K562 (cell line): ENCODE measurements around the gene STRN3. TPM values are rescaled to one million over a fixed set of nuclear protein-coding genes. Genes with fewer than 3 reads are reported as not detected.

Experiments
- ATAC-seq: fragments of 200-7000 bp; cut with Tn5 transposase; 3 replicates; pipeline ENCODE4 v1.9.1; 2020; ENCODE audit warnings: moderate library complexity
- BruUV-seq: library from RNA; stranded (reverse); fragments of 400-500 nt; replicated peaks from 2 replicates; lab custom pipeline; 2021; lab: Mats Ljungman, UMichigan
- CTCF ChIA-PET: fragments of 300-600 bp; formaldehyde crosslinking; extraction: SDS; loops from one replicate; lab custom pipeline; 2021; ENCODE audit warnings: low intra/inter-chr PET ratio; lab: Yijun Ruan, JAX
- POLR2A ChIA-PET: fragments of 300-600, 350-650 bp; sonication (Branson Sonifier 250); formaldehyde crosslinking; extraction: SDS; loops from one replicate; lab custom pipeline; 2021; ENCODE audit warnings: antibody characterized with exemption, inconsistent platforms; lab: Yijun Ruan, JAX
- DNase-seq, 4 experiments: peaks; one replicate each; pipeline versions ENCODE4 v3.0.0 to v3.0.0-alpha.2; 2011 to 2018; ENCODE audit warnings: low spot score in 3 of 4, mixed read lengths in 3 of 4; ENCODE audit errors: extremely low read depth in 1 of 4
- FAIRE-seq: peaks from 2 replicates; lab custom pipeline; 2011; peaks lifted over from hg19 to GRCh38; lab: Jason Lieb, UNC
- H2AFZ ChIP-seq: 2 replicates; pipeline ENCODE4 v1.6.0; 2011; ENCODE audit warnings: low read depth, low read length, control low read depth, inconsistent platforms
- H3K27ac ChIP-seq: fragments of 200-600 bp; 3 replicates; pipeline ENCODE4 v1.8.0; 2011; ENCODE audit warnings: low read depth, mild to moderate bottlenecking, control low read depth, inconsistent platforms, low read length, moderate library complexity, mixed read lengths; ENCODE audit errors: extremely low read depth
- H3K27me3 ChIP-seq, 2 experiments: fragments of 300-600 bp in 1 of 2; 2 replicates in 1 of 2; 3 replicates in 1 of 2; pipeline versions ENCODE4 v1.6.0 to v1.8.0; 2011; ENCODE audit warnings: inconsistent platforms in 2 of 2, low read length in 2 of 2, mild to moderate bottlenecking in 1 of 2, mixed read lengths in 1 of 2, moderate library complexity in 1 of 2; ENCODE audit not compliant: control insufficient read depth in 2 of 2, insufficient read depth in 2 of 2
- H3K36me3 ChIP-seq: fragments of 300-600 bp; 3 replicates; pipeline ENCODE4 v1.8.0; 2011; ENCODE audit warnings: mild to moderate bottlenecking, low read length, inconsistent platforms; ENCODE audit not compliant: control insufficient read depth, insufficient read depth
- H3K4me1 ChIP-seq, 2 experiments: fragments of 200-600 bp in 1 of 2; replicated peaks in 1 of 2; 2 replicates in 1 of 2; 3 replicates in 1 of 2; pipeline versions ENCODE4 v1.5.1 to v1.8.0; 2011; ENCODE audit warnings: inconsistent platforms in 2 of 2, low read length in 2 of 2, mild to moderate bottlenecking in 1 of 2, mixed read lengths in 1 of 2, moderate library complexity in 1 of 2; ENCODE audit not compliant: control insufficient read depth in 2 of 2, insufficient read depth in 2 of 2
- H3K4me2 ChIP-seq: 2 replicates; pipeline ENCODE4 v1.6.1; 2011; ENCODE audit warnings: low read length, control low read depth, inconsistent platforms, mixed read lengths; ENCODE audit not compliant: insufficient read depth
- H3K4me3 ChIP-seq: fragments of 200-600 bp; sonication (generic), shearing (Covaris generic); 2 replicates; pipeline ENCODE4 v1.5.1; 2016; ENCODE audit warnings: control low read depth, inconsistent platforms
- H3K79me2 ChIP-seq: fragments of 200-600 bp; 3 replicates; pipeline ENCODE4 v1.8.0; 2011; ENCODE audit warnings: low read length, inconsistent platforms; ENCODE audit not compliant: control insufficient read depth, insufficient read depth
- H3K9ac ChIP-seq, 2 experiments: 2 replicates each; pipeline versions ENCODE4 v1.6.0 to v1.6.1; 2011; ENCODE audit warnings: low read depth in 2 of 2, low read length in 2 of 2, control low read depth in 1 of 2, inconsistent platforms in 1 of 2, mild to moderate bottlenecking in 1 of 2, mixed read lengths in 1 of 2; ENCODE audit not compliant: insufficient read depth in 1 of 2
- H3K9me1 ChIP-seq: one replicate; pipeline ENCODE4 v1.6.0; 2011; ENCODE audit warnings: inconsistent platforms, mild to moderate bottlenecking, low read length, moderate library complexity; ENCODE audit not compliant: control insufficient read depth, insufficient read depth
- H3K9me3 ChIP-seq: replicated peaks from 2 replicates; pipeline ENCODE4 v1.5.1; 2011; ENCODE audit warnings: low read depth, low read length, inconsistent platforms; ENCODE audit not compliant: control insufficient read depth, insufficient read depth
- H4K20me1 ChIP-seq: replicated peaks from 2 replicates; pipeline ENCODE4 v1.6.1; 2011; ENCODE audit warnings: low read length, inconsistent platforms, mixed read lengths; ENCODE audit not compliant: control insufficient read depth, insufficient read depth
- FUS ChIP-seq: fragments of 200-400 bp; formaldehyde crosslinking; optimal IDR thresholded peaks from 2 replicates; pipeline ENCODE3; 2017; ENCODE audit warnings: low read depth, low read length
- SAFB ChIP-seq: fragments of 200-400 bp; formaldehyde crosslinking; IDR thresholded peaks from 2 replicates; pipeline ENCODE4 v1.6.1; 2017; ENCODE audit warnings: low read depth, low read length, borderline replicate concordance
- TAF7 ChIP-seq: fragments of 450-650 bp; IDR thresholded peaks from 2 replicates; pipeline ENCODE4 v1.6.1; 2016; ENCODE audit warnings: missing genetic modification characterization, missing compliant biosample characterization
- WGBS: fragments of 100-300 bp; shearing (Covaris generic); methylation state at CpG from one replicate; pipeline ENCODE4 v1.1.6; 2016; ENCODE audit warnings: low coverage, mixed read lengths; ENCODE audit not compliant: insufficient coverage; ENCODE audit errors: missing lambda C conversion rate; 5-methylcytosine and 5-hydroxymethylcytosine counted together
- in situ Hi-C: fragments of 300-500 bp; cut with MboI; formaldehyde crosslinking; loops from 4 replicates; pipeline ENCODE4 v1.15.0; 2018; ENCODE audit warnings: inconsistent platforms, mixed read lengths
- intact Hi-C: fragments of 100-400 bp; cut with micrococcal nuclease; formaldehyde crosslinking; loops from 2 replicates; pipeline ENCODE4 v1.14.2; 2022
- polyA plus RNA-seq, 8 experiments: library from polyadenylated mRNA; depleted of rRNA in 4 of 8; stranded (reverse) in 5 of 8; unstranded in 3 of 8; fragments of >200 nt; fragmentation: Nextera tagmentation in 2 of 8; fragmentation: Illumina TruSeq in 1 of 8; extraction: Ambion mirVana in 2 of 8; extraction: Trizol in 1 of 8; gene quantifications; 2 replicates each; pipeline versions ENCODE4 v1.2.1 to v1.2.3, GENCODE V29; 2011 to 2014; ENCODE audit warnings: inconsistent platforms in 1 of 8, missing spikeins in 1 of 8
- total RNA-seq, 7 experiments: library from RNA; depleted of rRNA in 6 of 7; stranded (reverse); fragments of >200 nt in 6 of 7; fragmentation: Illumina TruSeq in 2 of 7; extraction: Trizol in 2 of 7; gene quantifications; 2 replicates each; pipeline versions ENCODE4 v1.2.1 to v1.2.3, GENCODE V29; 2011 to 2021; ENCODE audit warnings: low replicate concordance in 1 of 7
- TF ChIP-seq, protein P1 (sequence below): conservative IDR thresholded peaks from 2 replicates; pipeline ENCODE4 v1.6.1; 2011; ENCODE audit warnings: low read depth, mild to moderate bottlenecking, low read length; ENCODE audit not compliant: control insufficient read depth
- TF ChIP-seq, protein P2 (sequence below): fragments of 250-450 bp; sonication (Bioruptor Pico); IDR thresholded peaks from 2 replicates; pipeline ENCODE4 v1.4.0; 2020

Gene STRN3
- total and polyA plus RNA-seq, 9 of the 15 experiments (the other 6 are each of a cell fraction or from before 2014, with no cell fraction given): 5.9 to 29.1 (median 16.0) TPM

DNA sequence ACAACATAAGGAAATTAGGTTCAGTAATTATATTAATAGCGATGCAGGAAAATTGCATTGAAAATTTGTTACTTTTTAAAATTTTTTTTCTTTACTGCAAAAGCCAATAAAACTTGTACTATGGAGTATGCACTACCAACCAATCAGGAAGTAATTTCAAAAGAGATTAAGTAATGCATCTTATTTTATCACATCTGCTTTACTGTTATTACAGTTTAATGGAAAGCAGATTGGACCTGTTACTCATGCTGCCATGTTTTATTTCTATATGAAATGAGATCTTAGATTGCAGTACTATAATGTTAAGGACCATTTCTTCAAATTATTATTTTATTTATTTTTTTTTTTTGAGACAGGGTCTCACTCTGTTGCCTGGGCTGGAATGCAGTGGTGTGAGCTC, 1.7 kb upstream of the STRN3 start:
- TF ChIP-seq TAF7 (no peak), FUS (no peak), SAFB (no peak)
- TF ChIP-seq, protein P1, sequence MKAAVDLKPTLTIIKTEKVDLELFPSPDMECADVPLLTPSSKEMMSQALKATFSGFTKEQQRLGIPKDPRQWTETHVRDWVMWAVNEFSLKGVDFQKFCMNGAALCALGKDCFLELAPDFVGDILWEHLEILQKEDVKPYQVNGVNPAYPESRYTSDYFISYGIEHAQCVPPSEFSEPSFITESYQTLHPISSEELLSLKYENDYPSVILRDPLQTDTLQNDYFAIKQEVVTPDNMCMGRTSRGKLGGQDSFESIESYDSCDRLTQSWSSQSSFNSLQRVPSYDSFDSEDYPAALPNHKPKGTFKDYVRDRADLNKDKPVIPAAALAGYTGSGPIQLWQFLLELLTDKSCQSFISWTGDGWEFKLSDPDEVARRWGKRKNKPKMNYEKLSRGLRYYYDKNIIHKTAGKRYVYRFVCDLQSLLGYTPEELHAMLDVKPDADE: no peak
- TF ChIP-seq, protein P2, sequence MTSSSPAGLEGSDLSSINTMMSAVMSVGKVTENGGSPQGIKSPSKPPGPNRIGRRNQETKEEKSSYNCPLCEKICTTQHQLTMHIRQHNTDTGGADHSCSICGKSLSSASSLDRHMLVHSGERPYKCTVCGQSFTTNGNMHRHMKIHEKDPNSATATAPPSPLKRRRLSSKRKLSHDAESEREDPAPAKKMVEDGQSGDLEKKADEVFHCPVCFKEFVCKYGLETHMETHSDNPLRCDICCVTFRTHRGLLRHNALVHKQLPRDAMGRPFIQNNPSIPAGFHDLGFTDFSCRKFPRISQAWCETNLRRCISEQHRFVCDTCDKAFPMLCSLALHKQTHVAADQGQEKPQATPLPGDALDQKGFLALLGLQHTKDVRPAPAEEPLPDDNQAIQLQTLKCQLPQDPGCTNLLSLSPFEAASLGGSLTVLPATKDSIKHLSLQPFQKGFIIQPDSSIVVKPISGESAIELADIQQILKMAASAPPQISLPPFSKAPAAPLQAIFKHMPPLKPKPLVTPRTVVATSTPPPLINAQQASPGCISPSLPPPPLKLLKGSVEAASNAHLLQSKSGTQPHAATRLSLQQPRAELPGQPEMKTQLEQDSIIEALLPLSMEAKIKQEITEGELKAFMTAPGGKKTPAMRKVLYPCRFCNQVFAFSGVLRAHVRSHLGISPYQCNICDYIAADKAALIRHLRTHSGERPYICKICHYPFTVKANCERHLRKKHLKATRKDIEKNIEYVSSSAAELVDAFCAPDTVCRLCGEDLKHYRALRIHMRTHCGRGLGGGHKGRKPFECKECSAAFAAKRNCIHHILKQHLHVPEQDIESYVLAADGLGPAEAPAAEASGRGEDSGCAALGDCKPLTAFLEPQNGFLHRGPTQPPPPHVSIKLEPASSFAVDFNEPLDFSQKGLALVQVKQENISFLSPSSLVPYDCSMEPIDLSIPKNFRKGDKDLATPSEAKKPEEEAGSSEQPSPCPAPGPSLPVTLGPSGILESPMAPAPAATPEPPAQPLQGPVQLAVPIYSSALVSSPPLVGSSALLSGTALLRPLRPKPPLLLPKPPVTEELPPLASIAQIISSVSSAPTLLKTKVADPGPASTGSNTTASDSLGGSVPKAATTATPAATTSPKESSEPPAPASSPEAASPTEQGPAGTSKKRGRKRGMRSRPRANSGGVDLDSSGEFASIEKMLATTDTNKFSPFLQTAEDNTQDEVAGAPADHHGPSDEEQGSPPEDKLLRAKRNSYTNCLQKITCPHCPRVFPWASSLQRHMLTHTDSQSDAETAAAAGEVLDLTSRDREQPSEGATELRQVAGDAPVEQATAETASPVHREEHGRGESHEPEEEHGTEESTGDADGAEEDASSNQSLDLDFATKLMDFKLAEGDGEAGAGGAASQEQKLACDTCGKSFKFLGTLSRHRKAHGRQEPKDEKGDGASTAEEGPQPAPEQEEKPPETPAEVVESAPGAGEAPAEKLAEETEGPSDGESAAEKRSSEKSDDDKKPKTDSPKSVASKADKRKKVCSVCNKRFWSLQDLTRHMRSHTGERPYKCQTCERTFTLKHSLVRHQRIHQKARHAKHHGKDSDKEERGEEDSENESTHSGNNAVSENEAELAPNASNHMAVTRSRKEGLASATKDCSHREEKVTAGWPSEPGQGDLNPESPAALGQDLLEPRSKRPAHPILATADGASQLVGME (CRISPR knock-in tag): no peak
- TF ChIP-seq, all 486 proteins: peak for 0
- Histone ChIP-seq H3K9me3 (no peaks in the 10 kb centered on the region), H3K79me2 (peaks cover 63% of the 10 kb centered on the region), H3K4me1 (peaks cover 15 to 42% of the 10 kb centered on the region in 2 experiments), H3K27ac (peak overlapping the region; percentile 89; the same call in 2 of the 3 replicates), H3K9me1 (no peaks in the 10 kb centered on the region), H4K20me1 (no peaks in the 10 kb centered on the region), H2AFZ (no peak overlapping the region), H3K4me3 (0 out of 2 replicates have a peak overlapping the region, but pooled peaks have one; percentile 98), H3K4me2 (peak overlapping the region; percentile 81), H3K36me3 (peaks cover 4% of the 10 kb centered on the region; the same call in 2 of the 3 replicates), H3K27me3 (no peaks in the 10 kb centered on the region), H3K9ac (peak overlapping the region; percentile 70 to 92; a peak in 3 of 4 replicates)
- in situ Hi-C loops: no loop called here
- intact Hi-C loops: loop anchor here (2.0 kb wide), 2 partner anchors 47 to 55 kb away; no protein-coding TSS in a partner anchor
- no peak for FAIRE-seq
- no TSS peak for BruUV-seq
- CTCF ChIA-PET: no interaction called here
- 8% methylated on average over 1 of the region's 1 CpG for WGBS
- POLR2A ChIA-PET: interaction anchor here (2.1 kb wide), 1 partner anchor 10 kb away, joined by 11 read pairs; no protein-coding TSS in a partner anchor
- DNase-seq: no peak
- no peak for ATAC-seq
